CD4-positive, alpha-beta memory T cell (primary cell): ENCODE results near the gene NFATC1. TPM values are rescaled to one million over a fixed set of nuclear protein-coding genes. Genes with fewer than 3 reads are reported as not detected.
A peak's percentile ranks its signal among the peaks of the same experiment; 100 is the strongest.

Experiments used
- CTCF ChIA-PET: fragments of 350-600 bp; sonication (Branson Sonifier 250); formaldehyde crosslinking; loops from one replicate; lab custom pipeline; 2021; ENCODE audit warnings: inconsistent platforms; ENCODE audit not compliant: partially characterized antibody; lab: Charles Lee
- POLR2A ChIA-PET: fragments of 350-600 bp; sonication (Branson Sonifier 250); formaldehyde crosslinking; loops from one replicate; lab custom pipeline; 2021; ENCODE audit not compliant: partially characterized antibody; lab: Charles Lee
- DNase-seq, 5 donors: peaks; one replicate each; pipeline versions ENCODE4 v3.0.0 to v3.0.0-alpha.2; 2020 to 2022; ENCODE audit warnings: mixed read lengths in 1 of 5
- H3K27ac ChIP-seq: one replicate; pipeline ENCODE4 v1.7.0; 2013; ENCODE audit warnings: low read depth, low read length
- H3K27me3 ChIP-seq: 2 replicates; pipeline ENCODE4 v1.7.0; 2013; ENCODE audit warnings: mild to moderate bottlenecking, low read length, moderate library complexity; ENCODE audit not compliant: insufficient read depth
- H3K36me3 ChIP-seq: 2 replicates; pipeline ENCODE4 v1.7.0; 2013; ENCODE audit warnings: mild to moderate bottlenecking, low read length, moderate library complexity; ENCODE audit not compliant: insufficient read depth
- H3K4me1 ChIP-seq: 2 replicates; pipeline ENCODE4 v1.7.0; 2013; ENCODE audit warnings: mild to moderate bottlenecking, low read length, moderate library complexity; ENCODE audit not compliant: insufficient read depth
- H3K4me3 ChIP-seq, 2 donors: one replicate each; pipeline ENCODE4 v1.7.0; 2013; ENCODE audit warnings: low read length in 2 of 2, mild to moderate bottlenecking in 1 of 2
- H3K9me3 ChIP-seq, 2 donors: one replicate each; pipeline ENCODE4 v1.7.0; 2013; ENCODE audit warnings: low read length in 2 of 2, control low read depth in 1 of 2; ENCODE audit not compliant: control insufficient read depth in 1 of 2
- H3K27ac Mint-ChIP-seq, 7 donors: one replicate each; pipeline ENCODE4 v1.8.0; 2020 to 2021; ENCODE audit warnings: mixed read lengths in 7 of 7, mild to moderate bottlenecking in 6 of 7, inconsistent platforms in 3 of 7, moderate library complexity in 3 of 7
- H3K27me3 Mint-ChIP-seq, 2 donors: one replicate each; pipeline ENCODE4 v1.8.0; 2020 to 2021; ENCODE audit warnings: mixed read lengths in 2 of 2
- H3K36me3 Mint-ChIP-seq, 2 donors: one replicate each; pipeline ENCODE4 v1.8.0; 2020 to 2021; ENCODE audit warnings: mixed read lengths in 2 of 2, inconsistent platforms in 1 of 2, mild to moderate bottlenecking in 1 of 2
- H3K4me1 Mint-ChIP-seq, 4 donors: one replicate each; pipeline ENCODE4 v1.8.0; 2020 to 2021; ENCODE audit warnings: mixed read lengths in 4 of 4, mild to moderate bottlenecking in 1 of 4
- H3K4me3 Mint-ChIP-seq, 8 donors: one replicate each; pipeline ENCODE4 v1.8.0; 2020 to 2021; ENCODE audit warnings: mixed read lengths in 8 of 8, mild to moderate bottlenecking in 7 of 8, moderate library complexity in 6 of 8, inconsistent platforms in 3 of 8
- H3K9me3 Mint-ChIP-seq, 8 donors: one replicate each; pipeline ENCODE4 v1.8.0; 2020 to 2021; ENCODE audit warnings: mixed read lengths in 8 of 8, mild to moderate bottlenecking in 5 of 8, inconsistent platforms in 3 of 8, moderate library complexity in 1 of 8
- intact Hi-C: fragments of 100-400 bp; cut with micrococcal nuclease; formaldehyde crosslinking; loops from one replicate; pipeline ENCODE4 v1.15.1; 2023
- polyA plus RNA-seq, 2 donors: library from polyadenylated mRNA; unstranded; fragments of 300-500 nt; fragmentation: Illumina TruSeq; gene quantifications; one replicate each; pipeline ENCODE4 v1.2.3, GENCODE V29; 2021
- total RNA-seq, 2 experiments: library from RNA; stranded (reverse); gene quantifications; one replicate each; pipeline ENCODE4 v1.2.3, GENCODE V29; 2021

Gene NFATC1
- total and polyA plus RNA-seq, 4 experiments from 2014 or later: 15.3 to 69.6 (median 54.9) TPM

DNA sequence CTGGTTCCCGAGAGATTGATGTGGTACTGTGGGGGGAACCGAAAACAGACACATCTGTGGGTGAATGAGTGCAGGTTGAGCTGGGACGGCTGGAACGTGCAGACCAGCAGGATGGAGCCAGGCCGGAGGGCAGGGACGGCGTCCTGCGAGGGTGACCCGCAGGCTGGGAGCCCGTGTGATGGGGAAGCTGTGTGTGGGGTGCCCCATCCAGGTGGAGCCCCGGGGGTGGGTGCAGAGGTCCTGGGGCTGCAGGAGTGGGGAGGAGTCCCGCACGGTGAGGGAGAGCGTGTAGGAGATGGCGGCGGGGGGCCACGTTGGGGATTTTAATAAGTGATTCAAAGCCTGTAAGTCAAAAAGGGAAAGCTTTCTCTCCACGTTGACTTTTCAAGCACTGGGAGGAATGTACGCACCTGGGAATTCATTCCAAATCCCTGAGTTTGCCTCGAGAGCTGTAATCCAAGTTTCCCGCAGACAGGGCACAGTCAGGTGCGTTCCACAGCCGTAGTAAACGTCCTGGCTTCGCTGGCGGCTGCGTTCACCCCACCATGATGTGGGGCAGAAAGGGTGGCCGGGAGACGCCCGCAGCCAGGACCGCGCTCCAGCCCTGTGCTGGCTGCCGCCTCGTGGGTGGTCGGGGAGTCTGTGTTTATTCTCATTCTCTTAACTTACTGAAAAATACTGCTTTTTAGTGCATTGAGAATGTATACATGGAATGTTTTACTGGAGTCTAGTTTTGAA lies 54.0 kb downstream of the NFATC1 start:
- DNase-seq: no peak
- Mint-ChIP-seq H3K4me1 (peaks cover 5 to 12% (median 11%) of the 10 kb centered on the region in 4 donors), H3K4me3 (no peak overlapping the region), H3K27me3 (no peaks in the 10 kb centered on the region), H3K27ac (peak overlapping the region in 1 of 7 donors; percentile 68), H3K9me3 (no peaks in the 10 kb centered on the region), H3K36me3 (peaks cover 12 to 63% of the 10 kb centered on the region in 2 donors)
- Histone ChIP-seq H3K27ac (no peak overlapping the region), H3K4me1 (no peaks in the 10 kb centered on the region), H3K4me3 (no peak overlapping the region), H3K36me3 (peaks cover 44% of the 10 kb centered on the region), H3K27me3 (no peaks in the 10 kb centered on the region), H3K9me3 (no peaks in the 10 kb centered on the region)
- ChIA-PET POLR2A (no interaction called here), CTCF (no interaction called here)
- intact Hi-C loops: no loop called here

DNA sequence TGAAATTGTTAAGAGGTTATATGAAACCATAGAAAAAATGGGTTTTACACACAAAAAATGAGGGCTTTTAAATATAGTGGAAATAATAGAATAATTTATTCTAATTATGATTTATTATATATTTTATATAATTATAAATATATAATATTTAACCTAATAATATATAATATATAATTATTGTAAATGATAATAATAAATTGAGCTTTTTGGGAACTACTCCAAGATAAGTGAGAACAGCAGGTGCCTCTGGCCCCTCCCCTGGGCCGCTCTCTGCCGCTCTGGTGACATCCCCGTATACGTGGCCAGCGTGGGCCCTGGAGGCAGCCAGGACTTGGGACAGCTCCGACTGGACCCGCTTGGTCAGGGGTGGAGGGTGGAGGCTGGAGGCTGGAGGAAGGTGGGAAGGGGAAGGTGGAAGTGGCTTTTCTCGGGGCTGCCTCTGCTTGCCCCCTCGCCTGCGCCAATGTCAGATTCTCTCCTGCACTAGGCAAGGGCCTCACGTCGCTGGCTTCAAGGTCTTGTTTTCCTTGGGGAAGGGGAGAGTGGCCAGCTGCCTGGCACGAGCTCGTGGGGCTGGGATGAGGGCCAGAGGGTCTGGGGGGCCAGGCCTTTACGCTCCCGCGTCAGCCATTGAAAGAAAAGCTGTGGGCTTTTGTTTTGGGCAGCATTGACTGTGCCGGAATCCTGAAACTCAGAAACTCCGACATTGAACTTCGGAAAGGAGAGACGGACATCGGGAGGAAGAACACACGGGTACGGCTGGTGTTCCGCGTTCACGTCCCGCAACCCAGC lies 54.8 kb downstream of the NFATC1 start:
- peaks cover 12 to 64% of the 10 kb centered on the region in 2 donors for H3K36me3 Mint-ChIP-seq
- Histone ChIP-seq H3K27ac (no peak overlapping the region), H3K27me3 (no peaks in the 10 kb centered on the region), H3K36me3 (peaks cover 49% of the 10 kb centered on the region), H3K9me3 (no peaks in the 10 kb centered on the region), H3K4me3 (no peak overlapping the region), H3K4me1 (no peaks in the 10 kb centered on the region)
- H3K4me3 Mint-ChIP-seq: no peak overlapping the region
- H3K4me1 Mint-ChIP-seq: peaks cover 4 to 9% (median 6%) of the 10 kb centered on the region in 4 donors
- H3K9me3 Mint-ChIP-seq: no peaks in the 10 kb centered on the region
- DNase-seq: no peak
- intact Hi-C loops: no loop called here
- H3K27ac Mint-ChIP-seq: no peak overlapping the region
- ChIA-PET CTCF (no interaction called here), POLR2A (no interaction called here)
- no peaks in the 10 kb centered on the region for H3K27me3 Mint-ChIP-seq

DNA sequence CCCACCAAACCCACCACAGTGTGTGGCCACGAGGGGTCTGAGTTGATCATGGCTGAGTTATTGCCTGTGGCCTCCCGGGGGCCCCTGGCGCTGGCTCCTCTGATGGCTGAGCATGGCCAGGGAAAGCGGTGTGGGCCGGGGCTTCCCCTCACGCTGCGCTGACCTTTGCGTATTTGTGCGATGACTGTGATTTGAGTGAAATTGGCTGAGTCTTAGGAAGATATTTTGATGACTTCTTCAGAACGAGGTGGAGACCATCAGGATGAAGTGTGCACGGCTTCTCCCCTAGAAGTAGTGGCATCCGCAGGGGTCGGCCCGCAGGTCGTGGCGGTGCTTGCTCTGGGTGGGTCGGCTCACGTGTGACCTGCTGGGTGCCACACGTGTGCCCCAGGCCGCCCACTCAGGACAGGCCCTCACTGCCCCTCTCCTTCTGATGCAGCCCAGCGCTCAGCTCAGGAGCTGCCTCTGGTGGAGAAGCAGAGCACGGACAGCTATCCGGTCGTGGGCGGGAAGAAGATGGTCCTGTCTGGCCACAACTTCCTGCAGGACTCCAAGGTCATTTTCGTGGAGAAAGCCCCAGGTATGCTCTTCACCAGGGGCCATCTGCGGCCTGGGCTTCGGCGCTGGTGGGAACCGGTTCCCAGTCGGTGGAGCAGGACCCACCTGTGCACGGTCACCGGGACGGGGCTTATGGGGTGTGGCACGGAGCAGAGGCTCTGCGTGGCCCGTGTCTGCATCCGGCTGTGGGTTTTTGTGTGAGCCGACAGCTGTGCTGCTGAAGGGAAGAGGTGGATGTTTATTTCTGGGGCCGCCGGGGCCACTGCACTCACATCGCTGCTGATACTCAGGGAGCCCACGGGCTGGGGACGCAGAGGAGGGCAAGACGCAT lies 55.8 kb downstream of the NFATC1 start:
- no peak for DNase-seq
- Mint-ChIP-seq H3K4me1 (peaks cover 0 to 4% (median 2%) of the 10 kb centered on the region in 4 donors), H3K27me3 (no peaks in the 10 kb centered on the region), H3K4me3 (no peak overlapping the region), H3K27ac (peak overlapping the region in 2 of 7 donors; percentile 30), H3K36me3 (peaks cover 12 to 57% of the 10 kb centered on the region in 2 donors), H3K9me3 (no peaks in the 10 kb centered on the region)
- H3K27ac ChIP-seq: no peak overlapping the region
- ChIA-PET POLR2A (no interaction called here), CTCF (no interaction called here)
- no peaks in the 10 kb centered on the region for H3K9me3 ChIP-seq
- no peaks in the 10 kb centered on the region for H3K4me1 ChIP-seq
- peaks cover 52% of the 10 kb centered on the region for H3K36me3 ChIP-seq
- H3K4me3 ChIP-seq: no peak overlapping the region
- no peaks in the 10 kb centered on the region for H3K27me3 ChIP-seq
- intact Hi-C loops: no loop called here

DNA sequence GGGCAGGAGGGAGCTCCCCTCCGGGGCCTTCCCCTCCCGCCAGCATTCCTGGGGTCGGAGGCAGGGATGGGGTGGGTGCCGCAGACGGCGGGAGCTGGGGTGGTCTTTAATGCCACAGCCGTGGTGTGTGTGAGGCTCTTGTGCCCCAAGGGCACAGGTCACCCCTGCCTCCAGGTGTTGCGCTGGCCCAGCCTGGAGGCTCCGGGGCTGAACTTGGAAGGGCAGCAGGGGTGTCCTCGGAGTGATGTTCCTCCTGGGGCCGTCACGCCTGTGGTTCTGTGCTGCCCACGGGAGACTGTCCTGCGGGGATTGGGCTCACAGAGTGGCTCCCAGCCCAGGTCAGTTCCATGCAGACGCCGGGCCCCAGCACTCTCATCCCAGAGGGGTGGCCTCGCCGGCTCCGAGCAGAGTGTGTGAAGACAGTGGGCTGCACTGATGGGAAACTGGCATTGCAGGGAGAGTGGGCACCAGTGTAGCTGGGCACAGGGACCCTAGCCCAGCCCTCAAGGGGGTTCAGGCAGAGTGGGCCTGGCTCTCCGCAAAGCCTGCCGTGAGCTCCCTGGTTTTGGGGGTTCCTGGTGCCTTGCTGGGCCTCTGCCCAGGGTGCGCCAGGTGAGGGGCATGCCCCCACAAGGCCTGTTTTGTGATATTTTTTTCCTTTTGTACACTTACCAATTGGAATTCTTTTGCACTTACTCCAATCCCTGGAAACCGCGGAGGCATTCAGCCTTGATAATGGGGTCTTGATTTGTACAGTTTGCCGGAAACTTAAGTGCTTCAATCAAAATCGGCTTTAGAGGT lies 56.7 kb downstream of the NFATC1 start:
- CTCF ChIA-PET: no interaction called here
- no peaks in the 10 kb centered on the region for H3K4me1 ChIP-seq
- peaks cover 57% of the 10 kb centered on the region for H3K36me3 ChIP-seq
- DNase-seq: no peak
- POLR2A ChIA-PET: no interaction called here
- no peak overlapping the region for H3K4me3 Mint-ChIP-seq
- peaks cover 12 to 64% of the 10 kb centered on the region in 2 donors for H3K36me3 Mint-ChIP-seq
- no peak overlapping the region for H3K27ac ChIP-seq
- peak overlapping the region in 2 of 7 donors; percentile 32 to 57 for H3K27ac Mint-ChIP-seq
- H3K9me3 ChIP-seq: no peaks in the 10 kb centered on the region
- no peak overlapping the region for H3K4me3 ChIP-seq
- intact Hi-C loops: no loop called here
- H3K27me3 Mint-ChIP-seq: no peaks in the 10 kb centered on the region
- H3K27me3 ChIP-seq: no peaks in the 10 kb centered on the region
- no peaks in the 10 kb centered on the region for H3K9me3 Mint-ChIP-seq
- peaks cover 0 to 4% (median 2%) of the 10 kb centered on the region in 4 donors for H3K4me1 Mint-ChIP-seq

DNA sequence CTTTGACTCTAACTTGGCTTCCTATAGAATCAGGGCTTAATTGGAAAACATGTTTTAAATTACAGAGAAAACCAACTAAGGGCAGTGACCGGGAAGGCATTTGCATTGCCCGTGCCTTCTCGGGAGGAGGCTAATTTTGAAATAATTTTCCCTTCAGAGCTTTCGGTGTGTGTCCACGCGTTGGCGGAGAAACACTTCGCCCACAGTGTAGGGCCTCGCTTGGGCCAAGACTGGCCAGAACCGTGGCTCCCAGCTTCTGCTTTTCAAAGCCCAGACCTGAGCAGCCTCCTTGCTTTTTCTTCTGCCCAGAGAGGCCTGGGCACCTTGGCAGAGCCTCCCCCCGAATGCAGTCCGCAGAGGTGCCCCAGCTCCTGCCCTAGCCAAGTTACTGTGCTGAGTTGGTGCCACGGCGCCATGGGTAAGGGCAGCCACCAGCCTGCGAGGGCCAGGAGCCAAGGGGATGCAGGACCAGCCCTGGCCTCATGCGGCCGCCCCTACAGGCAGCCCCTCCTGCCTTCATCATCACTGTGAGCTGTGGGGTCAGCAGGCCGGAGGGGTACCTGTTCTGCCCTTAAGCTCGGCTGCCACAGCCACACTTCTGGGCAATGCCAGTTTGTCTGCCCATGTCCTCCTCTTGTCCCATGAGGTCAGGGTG lies 57.4 kb downstream of the NFATC1 start:
- H3K9me3 Mint-ChIP-seq: no peaks in the 10 kb centered on the region
- H3K4me1 Mint-ChIP-seq: peaks cover 0 to 4% (median 0%) of the 10 kb centered on the region in 4 donors
- Histone ChIP-seq H3K36me3 (peaks cover 57% of the 10 kb centered on the region), H3K9me3 (no peaks in the 10 kb centered on the region), H3K27me3 (no peaks in the 10 kb centered on the region), H3K4me1 (no peaks in the 10 kb centered on the region), H3K27ac (no peak overlapping the region), H3K4me3 (no peak overlapping the region)
- ChIA-PET CTCF (no interaction called here), POLR2A (no interaction called here)
- peaks cover 12 to 60% of the 10 kb centered on the region in 2 donors for H3K36me3 Mint-ChIP-seq
- H3K4me3 Mint-ChIP-seq: no peak overlapping the region
- DNase-seq: no peak
- no peaks in the 10 kb centered on the region for H3K27me3 Mint-ChIP-seq
- intact Hi-C loops: no loop called here
- peak overlapping the region in 3 of 7 donors; percentile 32 to 60 (median 57) for H3K27ac Mint-ChIP-seq
